ENCODE measurements around the gene PHOX2A. TPM values are rescaled to one million over a fixed set of nuclear protein-coding genes. Genes with fewer than 3 reads are reported as not detected.

Gene PHOX2A
- total and polyA plus RNA-seq, 2 donors (not counting 1 experiment from before 2014, with no cell fraction given): not detected

DNA sequence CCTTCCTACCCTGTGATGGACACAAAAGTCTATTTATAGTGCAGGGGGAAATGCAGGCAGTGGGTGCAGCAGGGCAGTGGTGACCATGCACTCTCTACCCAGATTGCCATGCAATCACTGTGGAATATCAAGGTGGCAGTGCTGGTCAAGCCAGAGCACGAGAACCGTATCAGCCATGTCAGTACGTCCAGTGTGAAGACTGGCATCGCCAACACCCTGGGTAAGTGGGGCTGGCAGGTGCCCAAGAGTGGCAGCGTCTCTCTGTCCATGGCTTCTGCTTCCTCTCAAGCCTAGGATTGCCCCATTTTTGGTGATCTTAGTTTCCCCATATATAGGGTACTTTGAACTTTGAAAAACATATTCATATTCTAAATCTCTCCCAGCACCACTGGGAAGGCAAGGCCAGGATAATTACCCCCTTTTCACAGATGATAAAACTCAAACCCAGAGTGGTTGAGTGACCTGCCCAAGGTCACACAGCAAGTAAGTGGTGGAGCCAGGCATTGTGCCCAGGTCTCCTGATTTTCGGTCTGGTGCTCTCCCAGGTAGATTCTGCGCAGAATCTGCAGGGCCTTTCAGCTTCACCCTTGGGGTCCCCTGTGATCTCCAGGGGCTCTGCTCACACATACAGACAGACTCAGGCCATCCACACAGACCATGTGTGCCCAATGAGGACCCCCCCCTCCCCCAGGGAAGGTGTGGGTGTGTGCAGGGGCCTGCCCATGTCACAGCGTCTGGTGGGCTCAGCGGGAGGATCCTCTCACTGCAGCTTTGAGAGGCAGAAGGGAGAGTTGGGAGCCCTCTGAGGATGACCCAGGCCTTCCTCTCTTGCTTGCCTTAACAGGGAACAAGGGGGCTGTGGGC is 12.3 kb downstream of the PHOX2A start:
- DNase-seq (peak; percentile 3), ATAC-seq (ENCODE audit: low read depth) (no peak)
- no peak overlapping the region for H3K9ac ChIP-seq (ENCODE audit: low read length)
- no peaks in the 10 kb centered on the region for H3K27me3 ChIP-seq (replicated peaks in 1 of 4; ENCODE audit: control extremely low read depth in 1 of 4, control insufficient read depth in 3 of 4, insufficient read depth in 4 of 4, low read length in 3 of 4)
- H3K79me2 ChIP-seq (ENCODE audit: control insufficient read depth, insufficient read depth, low read length): no peaks in the 10 kb centered on the region
- Mint-ChIP-seq H3K9me3 (ENCODE audit: insufficient read depth) (no peaks in the 10 kb centered on the region), H3K4me3 (no peak overlapping the region), H3K27me3 (no peaks in the 10 kb centered on the region), H3K27ac (no peak overlapping the region), H3K4me1 (peaks cover 17% of the 10 kb centered on the region)
- H3K4me2 ChIP-seq (replicated peaks; ENCODE audit: low read depth, low read length, poor library complexity, severe bottlenecking): no peak overlapping the region
- no peak overlapping the region for H3K27ac ChIP-seq (ENCODE audit: low read length in 2 of 2)
- POLR2A ChIA-PET: interaction anchor here (0.6 kb wide), 1 partner anchor 192 kb away, joined by 3 read pairs; no protein-coding TSS in a partner anchor
- 93% methylated on average over 8 of the region's 9 CpGs for WGBS (ENCODE audit: insufficient coverage)
- CTCF ChIA-PET: no interaction called here
- H2AFZ ChIP-seq (ENCODE audit: insufficient read depth, low read depth, low read length, poor library complexity, severe bottlenecking): no peak overlapping the region
- TF ChIP-seq EZH2 (IDR thresholded peaks at IDR 0.05; ENCODE audit: borderline replicate concordance, insufficient read depth, low read depth, low read length, poor library complexity, severe bottlenecking): no peak
- TF ChIP-seq, protein P1, sequence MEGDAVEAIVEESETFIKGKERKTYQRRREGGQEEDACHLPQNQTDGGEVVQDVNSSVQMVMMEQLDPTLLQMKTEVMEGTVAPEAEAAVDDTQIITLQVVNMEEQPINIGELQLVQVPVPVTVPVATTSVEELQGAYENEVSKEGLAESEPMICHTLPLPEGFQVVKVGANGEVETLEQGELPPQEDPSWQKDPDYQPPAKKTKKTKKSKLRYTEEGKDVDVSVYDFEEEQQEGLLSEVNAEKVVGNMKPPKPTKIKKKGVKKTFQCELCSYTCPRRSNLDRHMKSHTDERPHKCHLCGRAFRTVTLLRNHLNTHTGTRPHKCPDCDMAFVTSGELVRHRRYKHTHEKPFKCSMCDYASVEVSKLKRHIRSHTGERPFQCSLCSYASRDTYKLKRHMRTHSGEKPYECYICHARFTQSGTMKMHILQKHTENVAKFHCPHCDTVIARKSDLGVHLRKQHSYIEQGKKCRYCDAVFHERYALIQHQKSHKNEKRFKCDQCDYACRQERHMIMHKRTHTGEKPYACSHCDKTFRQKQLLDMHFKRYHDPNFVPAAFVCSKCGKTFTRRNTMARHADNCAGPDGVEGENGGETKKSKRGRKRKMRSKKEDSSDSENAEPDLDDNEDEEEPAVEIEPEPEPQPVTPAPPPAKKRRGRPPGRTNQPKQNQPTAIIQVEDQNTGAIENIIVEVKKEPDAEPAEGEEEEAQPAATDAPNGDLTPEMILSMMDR (IDR thresholded peaks at IDR 0.05): no peak
- intact Hi-C loops (cut with micrococcal nuclease): no loop called here
- H3K4me3 ChIP-seq (ENCODE audit: control extremely low read depth in 1 of 5, extremely low read depth in 1 of 5, insufficient read depth in 1 of 5, low read depth in 2 of 5, low read length in 4 of 5): no peak overlapping the region
- H3K36me3 ChIP-seq (replicated peaks in 1 of 2; ENCODE audit: control extremely low read depth in 1 of 2, control insufficient read depth in 1 of 2, extremely low read depth in 1 of 2, insufficient read depth in 2 of 2, low read length in 1 of 2): peaks cover 0 to 78% of the 10 kb centered on the region in 2 experiments
- H3K4me1 ChIP-seq (ENCODE audit: control insufficient read depth in 2 of 2, insufficient read depth in 2 of 2, low read length in 2 of 2): peaks cover 9 to 17% of the 10 kb centered on the region in 2 donors
- no peaks in the 10 kb centered on the region for H4K20me1 ChIP-seq (ENCODE audit: control insufficient read depth, insufficient read depth, low read length, poor library complexity, severe bottlenecking)
- H3K9me3 ChIP-seq (ENCODE audit: control extremely low read depth in 1 of 3, control insufficient read depth in 2 of 3, insufficient read depth in 1 of 3, low read length in 2 of 3): no peaks in the 10 kb centered on the region

GRCh38 chr11:72230764-72231365 is 13.1 kb downstream of the PHOX2A start:
- ATAC-seq (ENCODE audit: low read depth) (no peak), DNase-seq (no peak)
- no peaks in the 10 kb centered on the region for H4K20me1 ChIP-seq (ENCODE audit: control insufficient read depth, insufficient read depth, low read length, poor library complexity, severe bottlenecking)
- Mint-ChIP-seq H3K27ac (no peak overlapping the region), H3K4me1 (peaks cover 22% of the 10 kb centered on the region), H3K27me3 (no peaks in the 10 kb centered on the region), H3K9me3 (ENCODE audit: insufficient read depth) (no peaks in the 10 kb centered on the region), H3K4me3 (no peak overlapping the region)
- 98% methylated on average over 12 of the region's 18 CpGs for WGBS (ENCODE audit: insufficient coverage)
- H3K4me2 ChIP-seq (replicated peaks; ENCODE audit: low read depth, low read length, poor library complexity, severe bottlenecking): no peak overlapping the region
- POLR2A ChIA-PET: interaction anchor here (0.6 kb wide), 1 partner anchor 191 kb away, joined by 3 read pairs; no protein-coding TSS in a partner anchor
- intact Hi-C loops (cut with micrococcal nuclease): no loop called here
- CTCF ChIA-PET: no interaction called here
- H3K36me3 ChIP-seq (replicated peaks in 1 of 2; ENCODE audit: control extremely low read depth in 1 of 2, control insufficient read depth in 1 of 2, extremely low read depth in 1 of 2, insufficient read depth in 2 of 2, low read length in 1 of 2): peaks cover 0 to 73% of the 10 kb centered on the region in 2 experiments
- no peak overlapping the region for H3K9ac ChIP-seq (ENCODE audit: low read length)
- no peaks in the 10 kb centered on the region for H3K27me3 ChIP-seq (replicated peaks in 1 of 4; ENCODE audit: control extremely low read depth in 1 of 4, control insufficient read depth in 3 of 4, insufficient read depth in 4 of 4, low read length in 3 of 4)
- no peak overlapping the region for H2AFZ ChIP-seq (ENCODE audit: insufficient read depth, low read depth, low read length, poor library complexity, severe bottlenecking)
- TF ChIP-seq, protein P1 (IDR thresholded peaks at IDR 0.05): no peak
- TF ChIP-seq EZH2 (IDR thresholded peaks at IDR 0.05; ENCODE audit: borderline replicate concordance, insufficient read depth, low read depth, low read length, poor library complexity, severe bottlenecking): no peak
- H3K4me1 ChIP-seq (ENCODE audit: control insufficient read depth in 2 of 2, insufficient read depth in 2 of 2, low read length in 2 of 2): peaks cover 9 to 19% of the 10 kb centered on the region in 2 donors
- H3K27ac ChIP-seq (ENCODE audit: low read length in 2 of 2): no peak overlapping the region
- no peaks in the 10 kb centered on the region for H3K9me3 ChIP-seq (ENCODE audit: control extremely low read depth in 1 of 3, control insufficient read depth in 2 of 3, insufficient read depth in 1 of 3, low read length in 2 of 3)
- no peak overlapping the region for H3K4me3 ChIP-seq (ENCODE audit: control extremely low read depth in 1 of 5, extremely low read depth in 1 of 5, insufficient read depth in 1 of 5, low read depth in 2 of 5, low read length in 4 of 5)
- H3K79me2 ChIP-seq (ENCODE audit: control insufficient read depth, insufficient read depth, low read length): no peaks in the 10 kb centered on the region
